Mesothelial cell of epicardium (in vitro differentiated cells): ENCODE results near the gene TLR8. TPM values are rescaled to one million over a fixed set of nuclear protein-coding genes. Genes with fewer than 3 reads are reported as not detected.

Experiments
- DNase-seq, 2 experiments: peaks; one replicate each; pipeline ENCODE4 v3.0.0; 2021; ENCODE audit warnings: low spot score in 2 of 2; ENCODE audit not compliant: unreplicated experiment in 2 of 2
- H3K27ac Mint-ChIP-seq: 2 replicates; pipeline ENCODE4 v1.8.0; 2021; ENCODE audit warnings: mixed read lengths
- H3K27me3 Mint-ChIP-seq: 2 replicates; pipeline ENCODE4 v1.8.0; 2021; ENCODE audit warnings: low read depth, mixed read lengths
- H3K36me3 Mint-ChIP-seq: 2 replicates; pipeline ENCODE4 v1.8.0; 2021; ENCODE audit warnings: mixed read lengths
- H3K4me1 Mint-ChIP-seq: 2 replicates; pipeline ENCODE4 v1.8.0; 2021; ENCODE audit warnings: mixed read lengths
- H3K4me3 Mint-ChIP-seq: 2 replicates; pipeline ENCODE4 v1.8.0; 2021; ENCODE audit warnings: mild to moderate bottlenecking, moderate library complexity, mixed read lengths
- H3K9me3 Mint-ChIP-seq: 2 replicates; pipeline ENCODE4 v1.8.0; 2021; ENCODE audit warnings: mixed read lengths
- CTCF ChIP-seq: fragments of 200-600 bp; sonication (generic); IDR thresholded peaks from one replicate; pipeline ENCODE4 v1.5.0; 2021; ENCODE audit warnings: antibody characterized with exemption; ENCODE audit not compliant: unreplicated experiment
- total RNA-seq: library from RNA; stranded (reverse); gene quantifications from 3 replicates; pipeline ENCODE4 v1.2.1, GENCODE V29; 2021

Gene TLR8
- total RNA-seq, 1 donor from 2014 or later = not detected

GRCh38 chrX:12898073-12898472 is 8.3 kb upstream of the TLR8 start:
- Mint-ChIP-seq H3K36me3 (no peaks in the 10 kb centered on the region), H3K27ac (no peak overlapping the region), H3K4me3 (no peak overlapping the region), H3K27me3 (no peaks in the 10 kb centered on the region), H3K4me1 (peaks cover 2% of the 10 kb centered on the region), H3K9me3 (peaks cover 32% of the 10 kb centered on the region)
- no peak for TF ChIP-seq CTCF
- no peak for DNase-seq

GRCh38 chrX:12899506-12899905 is 6.9 kb upstream of the TLR8 start:
- no peak for DNase-seq
- H3K36me3 Mint-ChIP-seq = no peaks in the 10 kb centered on the region
- H3K4me3 Mint-ChIP-seq = no peak overlapping the region
- no peak for TF ChIP-seq CTCF
- H3K27ac Mint-ChIP-seq = no peak overlapping the region
- no peaks in the 10 kb centered on the region for H3K27me3 Mint-ChIP-seq
- peaks cover 32% of the 10 kb centered on the region for H3K9me3 Mint-ChIP-seq
- H3K4me1 Mint-ChIP-seq = peaks cover 2% of the 10 kb centered on the region

- Mint-ChIP-seq H3K27ac (no peak overlapping the region), H3K9me3 (peaks cover 30% of the 10 kb centered on the region), H3K27me3 (no peaks in the 10 kb centered on the region), H3K4me3 (no peak overlapping the region), H3K4me1 (peaks cover 2% of the 10 kb centered on the region), H3K36me3 (no peaks in the 10 kb centered on the region)
- peak; percentile 64 for TF ChIP-seq CTCF
- DNase-seq = peak in 1 of 2 experiments; percentile 64
These were observed 4.9 kb upstream of the TLR8 start for GRCh38 chrX:12901486-12901885.

GRCh38 chrX:12903646-12904045 is 2.8 kb upstream of the TLR8 start:
- H3K4me1 Mint-ChIP-seq = peaks cover 2% of the 10 kb centered on the region
- no peak overlapping the region for H3K4me3 Mint-ChIP-seq
- DNase-seq = no peak
- H3K36me3 Mint-ChIP-seq = no peaks in the 10 kb centered on the region
- H3K27ac Mint-ChIP-seq = no peak overlapping the region
- no peak for TF ChIP-seq CTCF
- no peaks in the 10 kb centered on the region for H3K27me3 Mint-ChIP-seq
- peaks cover 17% of the 10 kb centered on the region for H3K9me3 Mint-ChIP-seq

- Mint-ChIP-seq H3K36me3 (no peaks in the 10 kb centered on the region), H3K4me1 (no peaks in the 10 kb centered on the region), H3K27ac (no peak overlapping the region), H3K9me3 (peaks cover 24% of the 10 kb centered on the region), H3K27me3 (no peaks in the 10 kb centered on the region), H3K4me3 (no peak overlapping the region)
- no peak for TF ChIP-seq CTCF
- no peak for DNase-seq
These were observed 4.2 kb downstream of the TLR8 start for GRCh38 chrX:12910423-12911121.

- Mint-ChIP-seq H3K27me3 (no peaks in the 10 kb centered on the region), H3K27ac (no peak overlapping the region), H3K9me3 (peaks cover 20% of the 10 kb centered on the region), H3K4me3 (no peak overlapping the region), H3K4me1 (no peaks in the 10 kb centered on the region), H3K36me3 (no peaks in the 10 kb centered on the region)
- no peak for TF ChIP-seq CTCF
- no peak for DNase-seq
These were observed 4.7 kb downstream of the TLR8 start for GRCh38 chrX:12911122-12911470.
